ENCODE measurements around the gene RPRD1A. TPM values are rescaled to one million over a fixed set of nuclear protein-coding genes. Genes with fewer than 3 reads are reported as not detected.

Gene RPRD1A
- total and polyA plus RNA-seq, 4 donors, result 11.8 to 29.5 (median 16.6) TPM

- no peak for DNase-seq (ENCODE audit: low spot score)
- Histone ChIP-seq H3K4me3 (ENCODE audit: low read depth in 1 of 3, low read length in 3 of 3) (no peak overlapping the region), H3K36me3 (ENCODE audit: control insufficient read depth in 4 of 4, insufficient read depth in 3 of 4, low read depth in 1 of 4, low read length in 3 of 4) (no peaks in the 10 kb centered on the region), H3K9me3 (ENCODE audit: control insufficient read depth in 4 of 4, low read length in 3 of 4) (no peaks in the 10 kb centered on the region), H3K27ac (ENCODE audit: low read depth in 1 of 2, low read length in 2 of 2) (no peak overlapping the region), H3K9ac (ENCODE audit: low read depth in 1 of 2, low read length in 2 of 2) (no peak overlapping the region), H3K27me3 (ENCODE audit: control insufficient read depth in 4 of 4, insufficient read depth in 4 of 4, low read length in 3 of 4) (no peaks in the 10 kb centered on the region), H3K4me1 (ENCODE audit: control insufficient read depth in 4 of 4, insufficient read depth in 4 of 4, low read length in 3 of 4) (peaks cover 3 to 8% (median 6%) of the 10 kb centered on the region in 4 donors)
- no peak for TF ChIP-seq MAX (IDR thresholded peaks at IDR 0.05)
- TF ChIP-seq REST (IDR thresholded peaks at IDR 0.05), result no peak
- no peak for TF ChIP-seq GABPA (IDR thresholded peaks at IDR 0.05 in 1 of 2, conservative IDR thresholded peaks at IDR 0.05 in 1 of 2)
- TF ChIP-seq CTCF (IDR thresholded peaks at IDR 0.05; ENCODE audit: low read depth, low read length, missing input control), result no peak
- TF ChIP-seq RXRA (IDR thresholded peaks at IDR 0.05), result no peak
- TF ChIP-seq TAF1 (conservative IDR thresholded peaks at IDR 0.05), result no peak
- TF ChIP-seq EGR1 (IDR thresholded peaks at IDR 0.05; ENCODE audit: low read depth in 2 of 2), result no peak
- TF ChIP-seq HNF4G (IDR thresholded peaks at IDR 0.05), result no peak
- no peak for TF ChIP-seq NR2F2 (IDR thresholded peaks at IDR 0.05)
- no peak for TF ChIP-seq SP1 (IDR thresholded peaks at IDR 0.05)
- TF ChIP-seq FOXA2 (IDR thresholded peaks at IDR 0.05), result no peak
- 83% methylated on average over 3 of the region's 3 CpGs for WGBS
These were observed 119.3 kb downstream of the RPRD1A start for GRCh38 chr18:35948080-35948479.

GRCh38 chr18:35942661-35943060, 124.7 kb downstream of the RPRD1A start:
- H3K36me3 ChIP-seq (ENCODE audit: control insufficient read depth in 4 of 4, insufficient read depth in 3 of 4, low read depth in 1 of 4, low read length in 3 of 4), result no peaks in the 10 kb centered on the region
- DNase-seq (ENCODE audit: low spot score), result no peak
- no peak overlapping the region for H3K4me3 ChIP-seq (ENCODE audit: low read depth in 1 of 3, low read length in 3 of 3)
- H3K4me1 ChIP-seq (ENCODE audit: control insufficient read depth in 4 of 4, insufficient read depth in 4 of 4, low read length in 3 of 4), result no peaks in the 10 kb centered on the region
- peaks cover 0 to 3% (median 0%) of the 10 kb centered on the region in 4 donors for H3K27me3 ChIP-seq (ENCODE audit: control insufficient read depth in 4 of 4, insufficient read depth in 4 of 4, low read length in 3 of 4)
- H3K9ac ChIP-seq (ENCODE audit: low read depth in 1 of 2, low read length in 2 of 2), result no peak overlapping the region
- TF ChIP-seq CTCF (IDR thresholded peaks at IDR 0.05; ENCODE audit: low read depth, low read length, missing input control) (no peak), YY1 (IDR thresholded peaks at IDR 0.05) (no peak), RAD21 (IDR thresholded peaks at IDR 0.05) (no peak), GABPA (IDR thresholded peaks at IDR 0.05 in 1 of 2, conservative IDR thresholded peaks at IDR 0.05 in 1 of 2) (no peak), HNF4G (IDR thresholded peaks at IDR 0.05) (no peak), JUND (IDR thresholded peaks at IDR 0.05) (no peak), TAF1 (conservative IDR thresholded peaks at IDR 0.05) (no peak)
- WGBS, result 94% methylated on average over 6 of the region's 6 CpGs
- no peak overlapping the region for H3K27ac ChIP-seq (ENCODE audit: low read depth in 1 of 2, low read length in 2 of 2)
- H3K9me3 ChIP-seq (ENCODE audit: control insufficient read depth in 4 of 4, low read length in 3 of 4), result no peaks in the 10 kb centered on the region

Data from liver (tissue), 9 donors.